A673 (cell line): ENCODE data around the gene CLDND2. TPM values are rescaled to one million over a fixed set of nuclear protein-coding genes. Genes with fewer than 3 reads are reported as not detected.

ENCODE experiments used
- BruUV-seq: library from RNA; stranded (reverse); fragments of 400-500 nt; replicated peaks from 2 replicates; lab custom pipeline; 2021; lab: Mats Ljungman, UMichigan
- CTCF ChIA-PET: fragments of 300-600 bp; sonication (Branson Sonifier 250); formaldehyde crosslinking; loops from one replicate; lab custom pipeline; 2022; ENCODE audit warnings: antibody characterized with exemption; lab: Charles Lee
- POLR2A ChIA-PET: fragments of 300-600 bp; sonication (Branson Sonifier 250); formaldehyde crosslinking; loops from one replicate; lab custom pipeline; 2022; ENCODE audit warnings: antibody characterized with exemption; ENCODE audit not compliant: low non-redundant PET; lab: Charles Lee
- DNase-seq: peaks from one replicate; pipeline ENCODE4 v3.0.0-alpha.2; 2015; ENCODE audit warnings: low spot score
- H3K27ac ChIP-seq: fragments of 200-600 bp; sonication (generic); 2 replicates; pipeline ENCODE4 v1.5.1; 2016; ENCODE audit warnings: mixed run types, low read depth, mild to moderate bottlenecking, mixed read lengths, antibody characterized with exemption, low read length; ENCODE audit not compliant: poor library complexity, severe bottlenecking
- H3K27me3 ChIP-seq: fragments of 200-600 bp; sonication (generic); replicated peaks from 2 replicates; pipeline ENCODE4 v1.6.1; 2017; ENCODE audit warnings: mixed run types, low read depth, mild to moderate bottlenecking, mixed read lengths, antibody characterized with exemption, low read length; ENCODE audit not compliant: insufficient read depth, poor library complexity
- H3K36me3 ChIP-seq: fragments of 200-600 bp; sonication (generic); 2 replicates; pipeline ENCODE4 v1.6.1; 2016; ENCODE audit warnings: mixed run types, mild to moderate bottlenecking, mixed read lengths, antibody characterized with exemption, low read length; ENCODE audit not compliant: insufficient read depth, poor library complexity, severe bottlenecking
- H3K4me1 ChIP-seq: fragments of 200-600 bp; sonication (generic); 2 replicates; pipeline ENCODE4 v1.6.1; 2017; ENCODE audit warnings: mixed run types, mild to moderate bottlenecking, mixed read lengths, antibody characterized with exemption, low read length; ENCODE audit not compliant: insufficient read depth, poor library complexity, severe bottlenecking
- H3K4me3 ChIP-seq: fragments of 200-600 bp; sonication (generic); 2 replicates; pipeline ENCODE4 v1.5.1; 2016; ENCODE audit warnings: low read depth, mixed run types, mild to moderate bottlenecking, mixed read lengths, low read length; ENCODE audit not compliant: poor library complexity, severe bottlenecking
- H3K9me3 ChIP-seq: fragments of 200-600 bp; sonication (generic); 2 replicates; pipeline ENCODE4 v1.6.1; 2016; ENCODE audit warnings: mixed run types, low read depth, mild to moderate bottlenecking, mixed read lengths, antibody characterized with exemption, low read length; ENCODE audit not compliant: poor library complexity, severe bottlenecking
- EZH2 ChIP-seq: fragments of 200-600 bp; sonication (generic); IDR thresholded peaks from 2 replicates; pipeline ENCODE4 v1.6.1; 2017; ENCODE audit warnings: borderline replicate concordance, low read depth, mild to moderate bottlenecking, mixed read lengths, antibody characterized with exemption, low read length; ENCODE audit not compliant: poor library complexity, severe bottlenecking
- intact Hi-C: fragments of 100-400 bp; cut with micrococcal nuclease; formaldehyde crosslinking; loops from one replicate; pipeline ENCODE4 v1.10.0; 2022; ENCODE audit not compliant: unreplicated experiment
- total RNA-seq: library from RNA; stranded (reverse); gene quantifications from 2 replicates; pipeline ENCODE4 v1.2.3, GENCODE V29; 2021
- TF ChIP-seq, protein P1 (sequence below): fragments of 300-800, 200-600 bp; sonication (generic); conservative IDR thresholded peaks from 2 replicates; pipeline ENCODE4 v1.5.1; 2017; ENCODE audit warnings: low read depth, mild to moderate bottlenecking, antibody characterized with exemption, low read length, moderate library complexity, mixed read lengths

CLDND2 gene
- total RNA-seq, 1 experiment from 2014 or later = not detected

DNA sequence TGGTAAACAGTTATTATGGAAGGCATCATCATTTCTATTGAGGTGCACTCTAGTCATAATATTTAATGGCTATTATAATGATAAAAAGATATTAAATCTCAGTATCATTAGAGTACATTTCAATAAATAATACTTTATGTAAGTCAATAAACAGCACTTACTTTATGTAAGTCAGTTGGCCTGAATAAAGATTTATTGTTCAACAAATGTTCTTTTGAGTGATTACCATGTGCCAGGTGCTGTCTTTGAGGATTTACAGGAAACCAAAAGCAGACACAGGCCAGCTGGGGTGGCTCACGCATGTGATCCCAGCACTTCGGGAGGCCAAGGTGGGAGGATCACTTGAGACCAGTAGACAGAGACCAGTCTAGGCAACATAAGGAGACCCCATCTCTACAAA, 8.6 kb upstream of the CLDND2 start:
- Histone ChIP-seq H3K4me1 (no peaks in the 10 kb centered on the region), H3K9me3 (no peaks in the 10 kb centered on the region), H3K27ac (no peak overlapping the region), H3K36me3 (no peaks in the 10 kb centered on the region), H3K4me3 (no peak overlapping the region), H3K27me3 (no peaks in the 10 kb centered on the region)
- intact Hi-C loops = no loop called here
- CTCF ChIA-PET = no interaction called here
- no TSS peak for BruUV-seq
- DNase-seq = no peak
- POLR2A ChIA-PET = no interaction called here
- TF ChIP-seq, protein P1, sequence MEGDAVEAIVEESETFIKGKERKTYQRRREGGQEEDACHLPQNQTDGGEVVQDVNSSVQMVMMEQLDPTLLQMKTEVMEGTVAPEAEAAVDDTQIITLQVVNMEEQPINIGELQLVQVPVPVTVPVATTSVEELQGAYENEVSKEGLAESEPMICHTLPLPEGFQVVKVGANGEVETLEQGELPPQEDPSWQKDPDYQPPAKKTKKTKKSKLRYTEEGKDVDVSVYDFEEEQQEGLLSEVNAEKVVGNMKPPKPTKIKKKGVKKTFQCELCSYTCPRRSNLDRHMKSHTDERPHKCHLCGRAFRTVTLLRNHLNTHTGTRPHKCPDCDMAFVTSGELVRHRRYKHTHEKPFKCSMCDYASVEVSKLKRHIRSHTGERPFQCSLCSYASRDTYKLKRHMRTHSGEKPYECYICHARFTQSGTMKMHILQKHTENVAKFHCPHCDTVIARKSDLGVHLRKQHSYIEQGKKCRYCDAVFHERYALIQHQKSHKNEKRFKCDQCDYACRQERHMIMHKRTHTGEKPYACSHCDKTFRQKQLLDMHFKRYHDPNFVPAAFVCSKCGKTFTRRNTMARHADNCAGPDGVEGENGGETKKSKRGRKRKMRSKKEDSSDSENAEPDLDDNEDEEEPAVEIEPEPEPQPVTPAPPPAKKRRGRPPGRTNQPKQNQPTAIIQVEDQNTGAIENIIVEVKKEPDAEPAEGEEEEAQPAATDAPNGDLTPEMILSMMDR = no peak
- TF ChIP-seq EZH2 = no peak

DNA sequence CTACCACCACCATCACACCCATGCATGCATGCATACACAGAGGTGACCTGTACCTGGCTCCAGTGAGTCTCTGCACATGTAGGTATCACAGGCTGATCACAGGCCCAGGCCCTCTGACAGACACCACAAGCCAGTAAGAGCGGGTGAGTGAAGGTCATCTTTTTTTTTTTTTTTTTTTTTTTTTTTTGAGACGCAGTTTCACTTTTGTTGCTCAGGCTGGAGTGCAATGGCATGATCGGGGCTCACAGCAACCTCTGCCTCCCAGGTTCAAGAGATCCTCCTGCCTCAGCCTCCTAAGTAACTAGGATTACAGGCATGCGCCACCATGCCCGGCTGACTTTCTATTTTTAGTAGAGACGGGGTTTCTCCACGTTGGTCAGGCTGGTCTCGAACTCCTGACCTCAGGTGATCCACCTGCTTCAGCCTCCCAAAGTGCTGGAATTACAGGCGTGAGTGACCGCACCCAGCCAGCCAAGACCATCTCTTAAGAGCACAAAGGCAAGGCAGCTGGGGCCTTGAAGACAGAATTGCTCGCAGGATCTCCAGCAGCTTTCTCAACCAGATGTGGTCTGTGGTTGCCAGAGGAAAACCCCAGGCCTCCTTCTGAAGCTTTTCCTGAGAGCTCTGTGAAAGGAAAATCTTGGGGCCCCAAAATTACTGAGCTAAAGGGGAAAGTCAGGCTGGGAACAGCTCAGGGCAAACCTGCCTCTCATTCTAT, 6.9 kb upstream of the CLDND2 start:
- CTCF ChIA-PET = no interaction called here

DNA sequence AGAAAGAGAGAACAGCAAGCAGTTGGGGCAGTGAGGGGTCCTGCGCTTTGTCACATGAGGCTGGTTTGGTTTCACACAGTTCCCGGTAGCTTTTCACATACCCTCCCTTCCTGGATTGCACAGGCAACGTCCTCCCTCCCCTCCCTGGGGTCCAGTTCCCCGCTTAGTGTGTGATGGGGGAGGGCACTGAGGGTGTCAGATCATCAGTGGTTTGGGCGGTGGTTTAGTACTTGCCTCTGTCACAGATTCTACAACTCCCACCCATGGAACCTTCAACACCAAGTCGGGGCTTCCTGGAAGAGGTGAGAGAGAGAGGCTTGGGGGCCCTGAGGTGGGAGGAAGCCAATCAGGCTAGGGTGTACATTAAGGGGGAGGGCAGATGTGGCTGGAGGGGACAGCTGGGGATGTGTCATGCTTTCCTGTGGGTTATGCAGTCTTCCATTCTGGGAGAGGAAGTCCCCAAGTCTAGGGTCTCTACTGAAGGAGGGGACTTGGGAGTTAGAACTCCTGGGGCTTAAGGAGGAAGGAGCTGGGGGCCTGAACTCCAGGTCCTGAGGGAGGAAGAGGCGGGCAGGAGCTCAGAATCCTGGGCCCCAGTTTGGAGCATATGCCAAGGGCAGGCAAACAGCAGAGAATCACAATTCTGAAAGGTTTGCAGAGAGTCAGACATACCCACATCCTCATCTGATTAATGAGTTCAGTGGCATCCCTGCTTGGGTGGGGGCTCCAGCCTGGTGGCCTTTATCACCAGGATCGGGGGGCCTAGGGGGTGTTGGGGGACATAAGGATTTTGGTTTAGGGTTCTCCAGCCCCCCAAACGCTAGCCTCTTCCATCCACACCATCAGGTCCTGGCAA, 4.1 kb upstream of the CLDND2 start, which contains the start of gene NKG7:
NKG7 (minus strand) TSS at position 6 of the 856 bp plus-strand sequence. CDS start 119 bp downstream, outside the sequence.
- intact Hi-C loops = no loop called here

More for the DNA sequence above, 6.9 kb upstream of the CLDND2 start:
- no peaks in the 10 kb centered on the region for H3K9me3 ChIP-seq
- H3K4me3 ChIP-seq = no peak overlapping the region
- DNase-seq = no peak
- POLR2A ChIA-PET = no interaction called here
- H3K27me3 ChIP-seq = no peaks in the 10 kb centered on the region
- intact Hi-C loops = no loop called here
- H3K4me1 ChIP-seq = no peaks in the 10 kb centered on the region
- no peaks in the 10 kb centered on the region for H3K36me3 ChIP-seq
- no TSS peak for BruUV-seq
- no peak overlapping the region for H3K27ac ChIP-seq
- TF ChIP-seq, protein P1 = no peak
- no peak for TF ChIP-seq EZH2

More for the DNA sequence above, 4.1 kb upstream of the CLDND2 start, which contains the start of gene NKG7:
- no peaks in the 10 kb centered on the region for H3K36me3 ChIP-seq
- H3K27ac ChIP-seq = no peak within 1 kb of the TSS
- CTCF ChIA-PET = no interaction called here
- H3K4me3 ChIP-seq = no peak within 1 kb of the TSS
- TF ChIP-seq, protein P1 = no peak
- H3K9me3 ChIP-seq = no peaks in the 10 kb centered on the region
- DNase-seq = no peak
- POLR2A ChIA-PET = no interaction called here
- BruUV-seq = no TSS peak
- peaks cover 5% of the 10 kb centered on the region for H3K4me1 ChIP-seq
- no peaks in the 10 kb centered on the region for H3K27me3 ChIP-seq
